HEK293 (cell line): ENCODE measurements around the gene C3orf52.
A peak's percentile ranks its signal among the peaks of the same experiment; 100 is the strongest.

Source experiments
- BCL11A ChIP-seq: fragments of 450-650 bp; formaldehyde crosslinking; IDR thresholded peaks from 2 replicates; pipeline ENCODE4 v1.5.1; 2016; ENCODE audit warnings: low read depth, missing biosample characterization, missing genetic modification characterization
- BCL11B ChIP-seq: fragments of 450-650 bp; formaldehyde crosslinking; IDR thresholded peaks from 2 replicates; pipeline ENCODE4 v1.5.1; 2016; ENCODE audit warnings: low read depth, missing biosample characterization, missing genetic modification characterization
- GLIS2 ChIP-seq: fragments of 450-650 bp; formaldehyde crosslinking; IDR thresholded peaks from 2 replicates; pipeline ENCODE4 v1.5.1; 2016; ENCODE audit warnings: missing biosample characterization, missing genetic modification characterization
- INSM2 ChIP-seq: fragments of 450-650 bp; formaldehyde crosslinking; IDR thresholded peaks from 2 replicates; pipeline ENCODE4 v1.5.1; 2016; ENCODE audit warnings: missing biosample characterization, missing genetic modification characterization
- PRDM2 ChIP-seq: fragments of 450-650 bp; formaldehyde crosslinking; IDR thresholded peaks from 2 replicates; pipeline ENCODE4 v1.5.1; 2016; ENCODE audit warnings: missing biosample characterization, missing genetic modification characterization, borderline replicate concordance
- SCRT1 ChIP-seq: fragments of 450-650 bp; formaldehyde crosslinking; IDR thresholded peaks from 2 replicates; pipeline ENCODE4 v1.5.1; 2016; ENCODE audit warnings: missing biosample characterization, missing genetic modification characterization, borderline replicate concordance
- SCRT2 ChIP-seq: fragments of 450-650 bp; formaldehyde crosslinking; IDR thresholded peaks from 2 replicates; pipeline ENCODE4 v1.5.1; 2016; ENCODE audit warnings: missing biosample characterization, missing genetic modification characterization
- WT1 ChIP-seq: fragments of 450-650 bp; formaldehyde crosslinking; IDR thresholded peaks from 2 replicates; pipeline ENCODE4 v1.5.1; 2016; ENCODE audit warnings: missing biosample characterization, missing genetic modification characterization
- ZBTB21 ChIP-seq: fragments of 450-650 bp; formaldehyde crosslinking; IDR thresholded peaks from 2 replicates; pipeline ENCODE4 v1.5.1; 2017; ENCODE audit warnings: missing biosample characterization, missing genetic modification characterization
- ZFP3 ChIP-seq: fragments of 450-650 bp; formaldehyde crosslinking; IDR thresholded peaks from 2 replicates; pipeline ENCODE4 v1.5.1; 2016; ENCODE audit warnings: low read depth, missing biosample characterization, missing genetic modification characterization
- ZFP37 ChIP-seq: fragments of 450-650 bp; formaldehyde crosslinking; IDR thresholded peaks from 2 replicates; pipeline ENCODE4 v1.5.1; 2016; ENCODE audit warnings: missing biosample characterization, missing genetic modification characterization
- ZIC2 ChIP-seq: fragments of 450-650 bp; formaldehyde crosslinking; IDR thresholded peaks from 2 replicates; pipeline ENCODE4 v1.5.1; 2016; ENCODE audit warnings: missing biosample characterization, missing genetic modification characterization
- ZNF112 ChIP-seq: fragments of 450-650 bp; formaldehyde crosslinking; IDR thresholded peaks from 2 replicates; pipeline ENCODE4 v1.5.0; 2017; ENCODE audit warnings: missing biosample characterization, missing genetic modification characterization
- ZNF121 ChIP-seq: fragments of 450-650 bp; formaldehyde crosslinking; IDR thresholded peaks from 2 replicates; pipeline ENCODE4 v1.5.1; 2016; ENCODE audit warnings: missing biosample characterization, missing genetic modification characterization
- ZNF155 ChIP-seq: fragments of 450-650 bp; formaldehyde crosslinking; IDR thresholded peaks from 2 replicates; pipeline ENCODE4 v1.5.1; 2016; ENCODE audit warnings: missing biosample characterization, missing genetic modification characterization
- ZNF157 ChIP-seq: fragments of 450-650 bp; formaldehyde crosslinking; IDR thresholded peaks from 2 replicates; pipeline ENCODE4 v1.5.1; 2016; ENCODE audit warnings: missing biosample characterization, missing genetic modification characterization
- ZNF16 ChIP-seq: fragments of 450-650 bp; formaldehyde crosslinking; IDR thresholded peaks from 2 replicates; pipeline ENCODE4 v1.5.1; 2016; ENCODE audit warnings: low read depth, missing biosample characterization, missing genetic modification characterization
- ZNF274 ChIP-seq, 2 experiments: fragments of 200-500 bp in 1 of 2; fragments of 450-650 bp in 1 of 2; sonication (Bioruptor generic) in 1 of 2; formaldehyde crosslinking in 1 of 2; IDR thresholded peaks; 2 replicates each; pipeline versions ENCODE4 v1.5.1 to v1.6.1; 2014 to 2016; ENCODE audit warnings: borderline replicate concordance in 1 of 2, inconsistent platforms in 1 of 2, low read length in 1 of 2, missing biosample characterization in 1 of 2, missing genetic modification characterization in 1 of 2
- ZNF350 ChIP-seq: fragments of 450-650 bp; formaldehyde crosslinking; IDR thresholded peaks from 2 replicates; pipeline ENCODE4 v1.5.0; 2017; ENCODE audit warnings: missing biosample characterization, mild to moderate bottlenecking, missing genetic modification characterization
- ZNF394 ChIP-seq: fragments of 450-650 bp; formaldehyde crosslinking; IDR thresholded peaks from 2 replicates; pipeline ENCODE4 v1.5.1; 2016; ENCODE audit warnings: missing biosample characterization, missing genetic modification characterization, mild to moderate bottlenecking, moderate library complexity, borderline replicate concordance
- ZNF404 ChIP-seq: fragments of 450-650 bp; formaldehyde crosslinking; IDR thresholded peaks from 2 replicates; pipeline ENCODE4 v1.5.1; 2017; ENCODE audit warnings: missing biosample characterization, missing genetic modification characterization
- ZNF433 ChIP-seq: fragments of 450-650 bp; formaldehyde crosslinking; IDR thresholded peaks from 2 replicates; pipeline ENCODE4 v1.5.1; 2016; ENCODE audit warnings: missing biosample characterization, missing genetic modification characterization, low read depth
- ZNF513 ChIP-seq: fragments of 450-650 bp; IDR thresholded peaks from 2 replicates; pipeline ENCODE4 v1.5.1; 2018; ENCODE audit warnings: missing biosample characterization, missing genetic modification characterization
- ZNF600 ChIP-seq: fragments of 450-650 bp; formaldehyde crosslinking; IDR thresholded peaks from 2 replicates; pipeline ENCODE4 v1.5.1; 2016; ENCODE audit warnings: missing biosample characterization, missing genetic modification characterization
- ZNF660 ChIP-seq: fragments of 450-650 bp; IDR thresholded peaks from 2 replicates; pipeline ENCODE4 v1.5.1; 2018; ENCODE audit warnings: missing biosample characterization, mild to moderate bottlenecking, missing genetic modification characterization
- ZNF664 ChIP-seq: fragments of 450-650 bp; formaldehyde crosslinking; IDR thresholded peaks from 2 replicates; pipeline ENCODE4 v1.5.1; 2016; ENCODE audit warnings: missing biosample characterization, missing genetic modification characterization
- ZNF670 ChIP-seq: fragments of 450-650 bp; formaldehyde crosslinking; IDR thresholded peaks from 2 replicates; pipeline ENCODE4 v1.5.1; 2016; ENCODE audit warnings: missing biosample characterization, missing genetic modification characterization, low read depth
- ZNF747 ChIP-seq: fragments of 450-650 bp; formaldehyde crosslinking; IDR thresholded peaks from 2 replicates; pipeline ENCODE4 v1.5.1; 2016; ENCODE audit warnings: missing biosample characterization, missing genetic modification characterization
- ZNF830 ChIP-seq: fragments of 450-650 bp; IDR thresholded peaks from 2 replicates; pipeline ENCODE4 v1.5.0; 2018; ENCODE audit warnings: missing biosample characterization, missing genetic modification characterization, low read depth, mild to moderate bottlenecking, moderate library complexity

The C3orf52 gene

GRCh38 chr3:112086076-112086854 is at the start of gene C3orf52 (continued):
- no peak for TF ChIP-seq ZNF350
- TF ChIP-seq ZNF433 (tag by site-specific recombination), result no peak
- TF ChIP-seq ZNF121 (tag by site-specific recombination), result no peak; the same call in 1 of the 2 replicates
- TF ChIP-seq ZNF747 (tag by site-specific recombination), result no peak
- no peak for TF ChIP-seq ZBTB21
- TF ChIP-seq ZNF404 (tag by site-specific recombination), result no peak
- TF ChIP-seq ZNF600 (tag by site-specific recombination), result peak; percentile 65; the same call in 1 of the 2 replicates
- TF ChIP-seq ZNF513, result no peak
- TF ChIP-seq ZNF155 (tag by site-specific recombination), result no peak
- TF ChIP-seq SCRT1 (tag by site-specific recombination), result no peak
- TF ChIP-seq ZNF830 (tag by site-specific recombination), result no peak
- TF ChIP-seq ZNF660 (tag by site-specific recombination), result 0 out of 2 replicates have a peak, but pooled peaks have one; percentile 52
- no peak for TF ChIP-seq ZNF274 (IDR thresholded peaks at IDR 0.05; ENCODE audit: low read length)
- TF ChIP-seq ZNF274 (tag by site-specific recombination; IDR thresholded peaks at IDR 0.05; ENCODE audit: borderline replicate concordance), result no peak
- TF ChIP-seq ZNF394 (tag by site-specific recombination), result peak; percentile 61; the same call in 1 of the 2 replicates
- 0 out of 2 replicates have a peak, but pooled peaks have one; percentile 6 for TF ChIP-seq INSM2 (tag by site-specific recombination)
- no peak for TF ChIP-seq ZNF16 (tag by site-specific recombination)
- no peak for TF ChIP-seq ZNF157 (tag by site-specific recombination)
- peak; percentile 74; the same call in 1 of the 2 replicates for TF ChIP-seq ZFP37 (tag by site-specific recombination)
- TF ChIP-seq SCRT2 (tag by site-specific recombination), result no peak
- no peak for TF ChIP-seq PRDM2
- no peak for TF ChIP-seq BCL11B
- no peak for TF ChIP-seq ZNF112 (tag by site-specific recombination)
- TF ChIP-seq ZNF670 (tag by site-specific recombination), result no peak
- peak; percentile 54; the same call in 1 of the 2 replicates for TF ChIP-seq BCL11A
- no peak for TF ChIP-seq ZFP3 (tag by site-specific recombination)
- TF ChIP-seq WT1 (tag by site-specific recombination), result peak; percentile 49; the same call in 1 of the 2 replicates
- TF ChIP-seq ZIC2 (tag by site-specific recombination), result peak; percentile 59; the same call in 1 of the 2 replicates
- TF ChIP-seq ZNF664 (tag by site-specific recombination), result no peak
- peak; percentile 97 for TF ChIP-seq GLIS2 (tag by site-specific recombination)
